MM.1S (cell line): ENCODE measurements around the gene MISP.
"Not testable (repeated sequence)": the region's sequence is repeated elsewhere in the genome, so short reads cannot be mapped to it uniquely, and the experiment has no call there.

Experiments used
- CTCF ChIP-seq: fragments of 300-600 bp; sonication (generic); IDR thresholded peaks from 2 replicates; pipeline ENCODE4 v1.5.1; 2016; ENCODE audit warnings: antibody characterized with exemption, low read length, mixed read lengths
- EZH2 ChIP-seq: fragments of 300-600 bp; sonication (generic); optimal IDR thresholded peaks from 2 replicates; pipeline ENCODE3; 2017; ENCODE audit warnings: low read depth, mild to moderate bottlenecking, antibody characterized with exemption, low read length, mixed read lengths
- EZH2phosphoT487 ChIP-seq: fragments of 300-600 bp; sonication (generic); IDR thresholded peaks from 2 replicates; pipeline ENCODE4 v1.6.1; 2018; ENCODE audit warnings: antibody characterized with exemption, low read length

DNA sequence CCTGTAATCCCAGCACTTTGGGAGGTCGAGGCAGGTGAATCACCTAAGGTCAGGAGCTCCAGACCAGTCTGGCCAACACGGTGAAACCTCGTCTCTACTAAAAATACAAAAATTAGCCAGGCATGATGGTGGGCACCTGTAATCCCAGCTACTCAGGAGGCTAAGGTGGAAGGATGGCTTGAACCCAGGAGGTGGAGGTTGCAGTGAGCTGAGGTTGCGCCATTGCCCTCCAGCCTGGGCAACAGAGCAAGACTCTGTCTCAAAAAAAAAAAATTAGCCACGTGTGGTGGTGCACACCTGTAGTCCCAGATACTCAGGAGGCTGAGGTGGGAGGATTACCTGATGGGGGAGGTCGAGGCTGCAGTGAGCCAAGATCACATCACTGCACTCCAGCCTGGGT is 48.1 kb upstream of the MISP start:
- TF ChIP-seq CTCF, EZH2, EZH2phosphoT487: not testable (repeated sequence)
